Keratinocyte (primary cell): ENCODE measurements around the gene RETSAT. TPM values are rescaled to one million over a fixed set of nuclear protein-coding genes. Genes with fewer than 3 reads are reported as not detected.

Experiments used
- DNase-seq: peaks from one replicate; pipeline ENCODE4 v3.0.0-alpha.2; 2011; ENCODE audit warnings: low read depth, missing footprints, low spot score
- FAIRE-seq: peaks from 2 replicates; lab custom pipeline; 2011; peaks lifted over from hg19 to GRCh38; lab: Jason Lieb, UNC
- H2AFZ ChIP-seq: 2 replicates; pipeline ENCODE4 v1.6.0; 2012; ENCODE audit warnings: low read length, control low read depth, inconsistent platforms; ENCODE audit not compliant: control insufficient read depth
- H3K27ac ChIP-seq: 2 replicates; pipeline ENCODE4 v1.5.1; 2011; ENCODE audit warnings: low read length; ENCODE audit not compliant: control insufficient read depth, insufficient read depth
- H3K27me3 ChIP-seq: 3 replicates; pipeline ENCODE4 v1.6.0; 2011; ENCODE audit warnings: low read length; ENCODE audit not compliant: control insufficient read depth, insufficient read depth; ENCODE audit errors: extremely low read depth
- H3K36me3 ChIP-seq, 2 experiments: 2 replicates in 1 of 2; 3 replicates in 1 of 2; pipeline ENCODE4 v1.5.1; 2011; ENCODE audit warnings: low read length in 2 of 2, mild to moderate bottlenecking in 1 of 2; ENCODE audit not compliant: control insufficient read depth in 2 of 2, insufficient read depth in 2 of 2; ENCODE audit errors: extremely low read depth in 1 of 2
- H3K4me1 ChIP-seq: 3 replicates; pipeline ENCODE4 v1.5.1; 2011; ENCODE audit warnings: low read length; ENCODE audit not compliant: control insufficient read depth, insufficient read depth; ENCODE audit errors: extremely low read depth
- H3K4me2 ChIP-seq: 3 replicates; pipeline ENCODE4 v1.6.0; 2011; ENCODE audit warnings: low read depth, low read length; ENCODE audit not compliant: control insufficient read depth, insufficient read depth; ENCODE audit errors: extremely low read depth
- H3K4me3 ChIP-seq, 3 experiments: fragments of 200-600 bp in 1 of 3; sonication (generic) in 1 of 3; 2 replicates in 2 of 3; 3 replicates in 1 of 3; pipeline ENCODE4 v1.5.1; 2011 to 2016; ENCODE audit warnings: low read length in 3 of 3, mild to moderate bottlenecking in 3 of 3, control low read depth in 2 of 3, inconsistent platforms in 1 of 3, low read depth in 1 of 3, mixed read lengths in 1 of 3, mixed run types in 1 of 3, moderate library complexity in 1 of 3; ENCODE audit not compliant: control insufficient read depth in 2 of 3, insufficient read depth in 2 of 3; ENCODE audit errors: extremely low read depth in 1 of 3
- H3K79me2 ChIP-seq: 2 replicates; pipeline ENCODE4 v1.6.0; 2012; ENCODE audit warnings: low read length; ENCODE audit not compliant: control insufficient read depth, insufficient read depth
- H3K9ac ChIP-seq: 3 replicates; pipeline ENCODE4 v1.6.0; 2011; ENCODE audit warnings: low read length; ENCODE audit not compliant: control insufficient read depth, insufficient read depth; ENCODE audit errors: extremely low read depth
- H3K9me1 ChIP-seq: 3 replicates; pipeline ENCODE4 v1.6.0; 2011; ENCODE audit warnings: low read length; ENCODE audit not compliant: control insufficient read depth, insufficient read depth; ENCODE audit errors: extremely low read depth
- H3K9me3 ChIP-seq: 2 replicates; pipeline ENCODE4 v1.5.1; 2012; ENCODE audit warnings: low read depth, low read length; ENCODE audit not compliant: control insufficient read depth
- H4K20me1 ChIP-seq: 3 replicates; pipeline ENCODE4 v1.6.0; 2011; ENCODE audit warnings: low read length; ENCODE audit not compliant: control insufficient read depth, insufficient read depth; ENCODE audit errors: extremely low read depth
- EZH2 ChIP-seq: IDR thresholded peaks from one replicate; pipeline ENCODE4 v1.6.1; 2012; ENCODE audit warnings: inconsistent platforms, mild to moderate bottlenecking, low read length, moderate library complexity
- dilution Hi-C: fragments of 300-500 bp; cut with MboI; formaldehyde crosslinking; loops from one replicate; pipeline ENCODE4 v1.7.0; 2020; ENCODE audit warnings: low sequenced_read_pairs; ENCODE audit not compliant: extremely low pct_ligation_motif_present
- polyA plus RNA-seq, 5 experiments: library from polyadenylated mRNA; depleted of rRNA in 3 of 5; stranded (reverse) in 3 of 5; stranded (forward) in 1 of 5; unstranded in 1 of 5; fragments of >200 nt; gene quantifications; 1 replicate in 1 of 5; 2 replicates in 3 of 5; 3 replicates in 1 of 5; pipeline versions ENCODE4 v1.2.1 to v1.2.3, GENCODE V29; 2011 to 2012; ENCODE audit warnings: missing spikeins in 2 of 5, low read depth in 1 of 5, low replicate concordance in 1 of 5
- TF ChIP-seq, protein P1 (sequence below), 3 experiments: IDR thresholded peaks in 1 of 3; conservative IDR thresholded peaks in 1 of 3; optimal IDR thresholded peaks in 1 of 3; 2 replicates in 2 of 3; 3 replicates in 1 of 3; pipeline versions ENCODE3 to v1.5.1; 2011; ENCODE audit warnings: low read length in 3 of 3, mild to moderate bottlenecking in 3 of 3, moderate library complexity in 2 of 3, control low read depth in 1 of 3, inconsistent platforms in 1 of 3; ENCODE audit not compliant: insufficient read depth in 2 of 3; ENCODE audit errors: extremely low read depth in 1 of 3

The RETSAT gene
- polyA plus RNA-seq, 1 donor (not counting 4 experiments of a cell fraction or from before 2014, with no cell fraction given), result 74.0 TPM

DNA sequence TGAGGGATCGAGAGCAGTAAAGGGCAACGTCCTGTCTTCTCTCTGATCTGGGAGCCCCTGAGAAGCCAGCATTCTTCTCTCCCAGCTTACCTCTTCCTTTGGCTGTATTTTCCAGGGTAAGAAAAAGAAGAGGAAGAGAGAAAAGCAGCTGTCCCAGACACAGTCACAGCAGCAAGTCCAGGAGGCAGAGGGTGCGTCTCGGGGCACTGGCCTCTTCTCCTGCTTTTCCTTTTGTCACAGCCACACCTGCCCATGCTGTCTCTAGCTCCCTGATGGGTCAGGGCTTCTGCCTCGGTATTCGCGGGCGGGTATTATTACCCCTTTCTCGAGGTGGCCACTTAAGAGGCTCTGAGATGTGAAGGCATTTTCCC lies 46.8 kb downstream of the RETSAT start:
- peaks cover 0 to 29% of the 10 kb centered on the region in 2 experiments for H3K36me3 ChIP-seq
- H2AFZ ChIP-seq, result no peak overlapping the region
- H3K9me1 ChIP-seq, result no peaks in the 10 kb centered on the region
- H3K79me2 ChIP-seq, result no peaks in the 10 kb centered on the region
- H3K4me2 ChIP-seq, result no peak overlapping the region
- no peak for FAIRE-seq
- no peak overlapping the region for H3K27ac ChIP-seq
- no peak overlapping the region for H3K9ac ChIP-seq
- no peaks in the 10 kb centered on the region for H3K9me3 ChIP-seq
- TF ChIP-seq, protein P1, sequence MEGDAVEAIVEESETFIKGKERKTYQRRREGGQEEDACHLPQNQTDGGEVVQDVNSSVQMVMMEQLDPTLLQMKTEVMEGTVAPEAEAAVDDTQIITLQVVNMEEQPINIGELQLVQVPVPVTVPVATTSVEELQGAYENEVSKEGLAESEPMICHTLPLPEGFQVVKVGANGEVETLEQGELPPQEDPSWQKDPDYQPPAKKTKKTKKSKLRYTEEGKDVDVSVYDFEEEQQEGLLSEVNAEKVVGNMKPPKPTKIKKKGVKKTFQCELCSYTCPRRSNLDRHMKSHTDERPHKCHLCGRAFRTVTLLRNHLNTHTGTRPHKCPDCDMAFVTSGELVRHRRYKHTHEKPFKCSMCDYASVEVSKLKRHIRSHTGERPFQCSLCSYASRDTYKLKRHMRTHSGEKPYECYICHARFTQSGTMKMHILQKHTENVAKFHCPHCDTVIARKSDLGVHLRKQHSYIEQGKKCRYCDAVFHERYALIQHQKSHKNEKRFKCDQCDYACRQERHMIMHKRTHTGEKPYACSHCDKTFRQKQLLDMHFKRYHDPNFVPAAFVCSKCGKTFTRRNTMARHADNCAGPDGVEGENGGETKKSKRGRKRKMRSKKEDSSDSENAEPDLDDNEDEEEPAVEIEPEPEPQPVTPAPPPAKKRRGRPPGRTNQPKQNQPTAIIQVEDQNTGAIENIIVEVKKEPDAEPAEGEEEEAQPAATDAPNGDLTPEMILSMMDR (optimal IDR thresholded peaks at IDR 0.05 in 1 of 3, IDR thresholded peaks at IDR 0.05 in 1 of 3, conservative IDR thresholded peaks at IDR 0.05 in 1 of 3; ENCODE audit: extremely low read depth in 1 of 3, insufficient read depth in 2 of 3, low read length in 3 of 3), result no peak
- TF ChIP-seq EZH2, result no peak
- no peaks in the 10 kb centered on the region for H3K27me3 ChIP-seq
- dilution Hi-C loops, result no loop called here
- no peak overlapping the region for H3K4me3 ChIP-seq
- peaks cover 8% of the 10 kb centered on the region for H3K4me1 ChIP-seq
- DNase-seq, result no peak
- H4K20me1 ChIP-seq, result no peaks in the 10 kb centered on the region

DNA sequence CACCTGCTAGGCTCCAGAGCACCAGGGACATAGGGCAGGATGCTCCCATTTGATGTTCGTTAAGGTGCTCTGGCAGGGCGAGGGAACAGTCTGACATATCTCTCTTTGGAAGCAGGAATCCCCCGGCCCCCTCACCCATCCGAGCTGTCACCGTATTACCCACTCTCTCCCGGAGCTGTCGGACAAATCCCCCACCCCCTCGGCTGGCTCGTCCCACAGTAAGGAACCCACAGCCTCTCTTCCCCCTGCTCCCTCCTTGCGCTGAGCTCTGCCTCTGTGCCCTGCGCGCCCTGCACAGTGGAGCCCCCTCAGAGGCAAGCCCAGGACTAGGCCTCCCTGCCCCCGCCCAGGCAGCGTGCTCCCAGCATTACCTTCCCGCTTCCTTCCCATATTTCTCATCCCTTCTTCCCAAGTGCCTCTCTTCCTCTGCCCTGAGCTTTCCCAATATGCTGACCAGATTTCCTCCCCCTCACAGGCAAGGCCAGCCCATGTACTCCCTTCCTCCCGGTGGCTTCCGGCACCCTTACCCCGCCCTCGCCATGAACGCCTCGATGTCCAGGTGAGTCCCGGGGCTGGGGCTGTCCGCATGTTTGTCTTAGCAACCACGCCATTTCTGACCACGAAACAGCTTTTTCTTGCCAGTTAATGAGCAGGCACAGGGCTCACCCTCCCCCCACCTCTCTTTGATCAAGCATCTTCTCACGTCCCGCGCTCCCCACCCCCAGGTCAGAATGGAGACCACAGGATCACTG lies 50.4 kb downstream of the RETSAT start:
- H3K27me3 ChIP-seq, result no peaks in the 10 kb centered on the region
- no peak for FAIRE-seq
- H2AFZ ChIP-seq, result no peak overlapping the region
- H3K9me1 ChIP-seq, result no peaks in the 10 kb centered on the region
- no peak overlapping the region for H3K4me3 ChIP-seq
- TF ChIP-seq, protein P1 (optimal IDR thresholded peaks at IDR 0.05 in 1 of 3, IDR thresholded peaks at IDR 0.05 in 1 of 3, conservative IDR thresholded peaks at IDR 0.05 in 1 of 3; ENCODE audit: extremely low read depth in 1 of 3, insufficient read depth in 2 of 3, low read length in 3 of 3), result no peak
- no peak for TF ChIP-seq EZH2
- H3K9me3 ChIP-seq, result no peaks in the 10 kb centered on the region
- no peaks in the 10 kb centered on the region for H3K79me2 ChIP-seq
- H3K9ac ChIP-seq, result no peak overlapping the region
- no peak for DNase-seq
- H3K36me3 ChIP-seq, result peaks cover 0 to 26% of the 10 kb centered on the region in 2 experiments
- H3K27ac ChIP-seq, result no peak overlapping the region
- dilution Hi-C loops, result no loop called here
- H3K4me2 ChIP-seq, result no peak overlapping the region
- H3K4me1 ChIP-seq, result no peaks in the 10 kb centered on the region
- H4K20me1 ChIP-seq, result no peaks in the 10 kb centered on the region
